ENCODE data around the gene RASSF8.

RASSF8 gene

GRCh38 chr12:26127404-26127803 lies 168.9 kb downstream of the RASSF8 start:
- no peak for DNase-seq (ENCODE audit: low read depth)
- no peak overlapping the region for H3K4me3 ChIP-seq (ENCODE audit: low read length)
- TF ChIP-seq CTCF (conservative IDR thresholded peaks at IDR 0.05; ENCODE audit: low read length): no peak

- DNase-seq (ENCODE audit: low read depth): peak; percentile 74
- H3K4me3 ChIP-seq (ENCODE audit: low read length): no peak overlapping the region
- no peak for TF ChIP-seq CTCF (conservative IDR thresholded peaks at IDR 0.05; ENCODE audit: low read length)
These were observed 169.7 kb downstream of the RASSF8 start for GRCh38 chr12:26128168-26128567.
